Nephron progenitor cell (in vitro differentiated cells): Measurements from ENCODE around the gene CCDC192.

Experiments used
- DNase-seq: peaks from one replicate; pipeline ENCODE4 v3.0.0; 2021
- H3K27ac Mint-ChIP-seq: 2 replicates; pipeline ENCODE4 v1.8.0; 2021; ENCODE audit warnings: mild to moderate bottlenecking, moderate library complexity, mixed read lengths
- H3K27me3 Mint-ChIP-seq: 2 replicates; pipeline ENCODE4 v1.8.0; 2021; ENCODE audit warnings: mild to moderate bottlenecking, low read depth, mixed read lengths; ENCODE audit not compliant: poor library complexity
- H3K36me3 Mint-ChIP-seq: 2 replicates; pipeline ENCODE4 v1.8.0; 2021; ENCODE audit warnings: low read depth, mixed read lengths
- H3K4me1 Mint-ChIP-seq: 2 replicates; pipeline ENCODE4 v1.8.0; 2021; ENCODE audit warnings: mixed read lengths
- H3K4me3 Mint-ChIP-seq: 2 replicates; pipeline ENCODE4 v1.8.0; 2021; ENCODE audit warnings: mild to moderate bottlenecking, moderate library complexity, mixed read lengths
- H3K9me3 Mint-ChIP-seq: 2 replicates; pipeline ENCODE4 v1.8.0; 2021; ENCODE audit warnings: mild to moderate bottlenecking, moderate library complexity, mixed read lengths
- TF ChIP-seq, protein P1 (sequence below): fragments of 200-600 bp; sonication (generic); IDR thresholded peaks from 2 replicates; pipeline ENCODE4 v1.5.0; 2021; ENCODE audit warnings: antibody characterized with exemption

CCDC192 gene

DNA sequence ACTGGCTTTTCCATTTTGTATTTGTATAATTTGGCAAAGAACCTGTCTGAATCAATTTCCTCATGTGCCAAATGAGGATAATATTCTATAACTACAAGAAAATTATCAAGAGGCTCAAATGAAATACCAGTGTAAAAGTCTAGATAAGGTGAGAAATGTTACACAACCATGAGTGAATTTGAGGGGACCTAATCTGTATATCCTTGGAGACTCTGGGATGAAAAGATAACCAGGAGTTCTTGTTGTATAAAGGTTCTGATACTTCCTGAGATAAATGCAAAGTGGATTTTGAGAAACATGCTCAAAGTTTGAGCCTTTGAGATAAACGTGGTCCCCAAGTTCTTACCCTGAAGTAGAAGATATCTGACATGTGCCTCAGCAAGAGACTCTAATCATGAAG is 260.0 kb downstream of the CCDC192 start:
- TF ChIP-seq, protein P1, sequence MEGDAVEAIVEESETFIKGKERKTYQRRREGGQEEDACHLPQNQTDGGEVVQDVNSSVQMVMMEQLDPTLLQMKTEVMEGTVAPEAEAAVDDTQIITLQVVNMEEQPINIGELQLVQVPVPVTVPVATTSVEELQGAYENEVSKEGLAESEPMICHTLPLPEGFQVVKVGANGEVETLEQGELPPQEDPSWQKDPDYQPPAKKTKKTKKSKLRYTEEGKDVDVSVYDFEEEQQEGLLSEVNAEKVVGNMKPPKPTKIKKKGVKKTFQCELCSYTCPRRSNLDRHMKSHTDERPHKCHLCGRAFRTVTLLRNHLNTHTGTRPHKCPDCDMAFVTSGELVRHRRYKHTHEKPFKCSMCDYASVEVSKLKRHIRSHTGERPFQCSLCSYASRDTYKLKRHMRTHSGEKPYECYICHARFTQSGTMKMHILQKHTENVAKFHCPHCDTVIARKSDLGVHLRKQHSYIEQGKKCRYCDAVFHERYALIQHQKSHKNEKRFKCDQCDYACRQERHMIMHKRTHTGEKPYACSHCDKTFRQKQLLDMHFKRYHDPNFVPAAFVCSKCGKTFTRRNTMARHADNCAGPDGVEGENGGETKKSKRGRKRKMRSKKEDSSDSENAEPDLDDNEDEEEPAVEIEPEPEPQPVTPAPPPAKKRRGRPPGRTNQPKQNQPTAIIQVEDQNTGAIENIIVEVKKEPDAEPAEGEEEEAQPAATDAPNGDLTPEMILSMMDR: no peak
- no peak for DNase-seq
- Mint-ChIP-seq H3K4me1 (peaks cover 31% of the 10 kb centered on the region), H3K27ac (no peak overlapping the region), H3K4me3 (no peak overlapping the region), H3K27me3 (no peaks in the 10 kb centered on the region), H3K9me3 (peaks cover 14% of the 10 kb centered on the region), H3K36me3 (peaks cover 35% of the 10 kb centered on the region)

DNA sequence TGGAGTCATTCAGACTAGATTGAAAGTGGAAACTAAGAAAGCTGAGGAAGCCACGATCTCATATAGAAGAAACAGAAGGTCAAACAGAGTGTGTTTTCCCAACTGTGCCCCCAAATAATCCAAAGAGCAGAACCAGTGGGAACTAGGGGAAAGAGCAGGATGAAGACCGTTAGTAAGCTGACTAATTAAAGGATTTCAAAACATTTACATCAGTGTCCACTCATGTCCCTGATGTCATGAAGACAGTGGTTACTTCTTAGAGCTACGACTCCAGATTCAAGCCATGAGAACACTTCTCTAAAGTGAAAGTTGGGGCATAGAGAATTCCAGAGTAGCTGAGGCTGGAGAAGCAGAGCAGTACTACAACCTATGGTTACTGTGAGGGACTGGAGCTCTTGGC is 260.7 kb downstream of the CCDC192 start:
- Mint-ChIP-seq H3K4me1 (peaks cover 25% of the 10 kb centered on the region), H3K27ac (no peak overlapping the region), H3K27me3 (no peaks in the 10 kb centered on the region), H3K4me3 (no peak overlapping the region), H3K36me3 (peaks cover 35% of the 10 kb centered on the region), H3K9me3 (peaks cover 14% of the 10 kb centered on the region)
- no peak for DNase-seq
- TF ChIP-seq, protein P1: no peak

DNA sequence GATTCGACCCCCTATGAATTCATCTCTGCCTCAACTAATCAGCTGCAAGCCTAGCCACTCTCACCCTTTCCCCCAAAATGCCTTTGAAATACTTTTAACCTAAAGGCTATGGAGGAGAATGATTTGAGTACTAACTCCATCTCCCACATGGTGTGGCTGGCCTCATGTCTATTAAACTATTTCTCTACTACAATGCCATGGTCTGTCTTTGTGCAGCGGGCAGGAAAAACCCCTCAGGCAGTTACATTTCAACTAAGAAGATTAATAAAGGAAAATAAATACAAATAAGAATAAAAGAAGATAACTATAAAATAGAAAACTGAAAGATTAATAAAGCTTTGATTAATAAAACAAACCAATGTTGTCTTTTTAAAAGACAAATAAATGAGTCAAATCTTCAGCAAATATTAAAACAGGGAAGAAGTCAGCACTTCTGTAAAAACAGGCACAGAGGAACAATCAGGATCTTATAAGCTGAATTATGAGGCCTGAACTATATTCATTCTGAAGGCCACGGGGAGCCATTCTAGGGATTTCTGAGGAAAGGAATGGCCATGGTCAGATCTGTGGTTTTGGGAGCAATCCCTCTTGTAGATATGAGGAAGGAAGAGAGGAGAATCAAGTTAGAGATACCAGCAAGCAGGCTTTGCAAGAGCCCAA is 264.3 kb downstream of the CCDC192 start:
- Mint-ChIP-seq H3K27me3 (peaks cover 4% of the 10 kb centered on the region), H3K9me3 (peaks cover 14% of the 10 kb centered on the region), H3K36me3 (peaks cover 35% of the 10 kb centered on the region), H3K4me1 (no peaks in the 10 kb centered on the region), H3K4me3 (no peak overlapping the region), H3K27ac (no peak overlapping the region)
- TF ChIP-seq, protein P1: no peak
- DNase-seq: no peak

DNA sequence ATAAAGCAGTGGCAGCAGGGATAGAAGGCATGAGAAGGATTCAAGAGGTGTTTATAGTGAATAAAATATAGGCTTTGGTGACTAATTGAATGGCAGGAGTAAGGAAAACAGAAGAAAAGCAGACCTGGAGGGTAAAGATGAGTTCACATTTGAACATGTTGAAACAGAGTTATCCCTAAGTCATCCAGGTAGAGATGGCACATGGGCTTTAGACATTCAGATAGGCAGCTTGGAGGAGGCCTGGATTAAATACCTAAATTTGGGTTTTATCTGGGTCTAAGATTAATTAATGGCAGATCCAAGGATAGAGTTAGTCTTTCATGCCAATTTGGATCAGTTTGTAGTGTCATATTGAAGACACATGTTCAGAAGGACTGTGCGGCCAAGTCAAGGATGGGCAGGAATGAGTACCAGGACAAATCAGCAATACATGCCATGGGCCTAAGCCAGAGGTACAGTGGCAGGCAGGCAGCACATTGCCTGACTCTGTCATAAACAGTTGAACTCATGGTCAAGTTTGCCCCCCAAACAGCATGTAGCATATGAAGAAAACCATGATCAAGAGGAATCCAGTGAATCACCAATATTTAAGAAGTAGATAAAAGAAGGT is 264.9 kb downstream of the CCDC192 start:
- H3K36me3 Mint-ChIP-seq: peaks cover 35% of the 10 kb centered on the region
- H3K27me3 Mint-ChIP-seq: peaks cover 4% of the 10 kb centered on the region
- H3K9me3 Mint-ChIP-seq: peaks cover 14% of the 10 kb centered on the region
- no peak overlapping the region for H3K4me3 Mint-ChIP-seq
- TF ChIP-seq, protein P1: no peak
- no peak for DNase-seq
- no peak overlapping the region for H3K27ac Mint-ChIP-seq
- no peaks in the 10 kb centered on the region for H3K4me1 Mint-ChIP-seq

DNA sequence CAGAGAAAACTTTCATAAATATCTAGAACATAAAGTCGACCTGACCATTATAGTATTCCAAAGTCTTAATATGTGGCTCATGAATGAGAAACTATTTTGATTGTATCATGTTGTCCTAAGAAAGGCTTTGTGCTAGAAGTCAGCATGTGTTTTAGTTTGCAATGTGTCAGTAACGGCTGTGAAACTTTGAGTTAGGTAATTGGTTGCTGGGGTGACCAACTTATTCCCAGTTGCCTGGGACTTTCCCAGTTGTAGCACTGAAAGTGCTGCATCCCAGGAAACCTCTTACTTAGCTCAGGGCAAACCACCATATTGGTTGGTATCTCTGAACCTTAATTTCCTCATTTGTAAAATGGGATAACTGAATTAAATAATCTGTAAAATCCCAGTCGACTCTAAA is 265.8 kb downstream of the CCDC192 start:
- Mint-ChIP-seq H3K4me3 (no peak overlapping the region), H3K36me3 (peaks cover 31% of the 10 kb centered on the region), H3K9me3 (peaks cover 10% of the 10 kb centered on the region), H3K27ac (no peak overlapping the region), H3K27me3 (peaks cover 4% of the 10 kb centered on the region), H3K4me1 (no peaks in the 10 kb centered on the region)
- TF ChIP-seq, protein P1: no peak
- DNase-seq: no peak

DNA sequence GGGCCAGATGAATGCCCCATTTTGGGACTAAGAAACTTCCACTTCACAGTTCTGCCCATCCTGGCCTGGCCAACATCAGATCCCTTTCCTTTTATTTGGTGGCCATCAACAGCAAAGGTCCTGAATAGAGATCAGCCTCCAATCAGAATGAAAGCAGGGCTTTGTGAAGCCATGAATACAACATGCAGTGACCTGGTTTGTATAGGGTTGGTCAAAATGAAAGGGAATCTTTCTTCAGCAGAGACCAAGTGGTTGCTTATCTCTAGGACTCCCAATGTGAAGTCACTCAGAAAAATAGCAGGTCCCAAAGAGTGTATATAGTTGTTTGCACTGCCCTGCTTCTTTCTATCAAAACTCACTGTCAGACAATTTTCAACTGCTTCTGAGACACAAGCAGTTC is 266.5 kb downstream of the CCDC192 start:
- no peak for DNase-seq
- H3K4me1 Mint-ChIP-seq: no peaks in the 10 kb centered on the region
- peaks cover 7% of the 10 kb centered on the region for H3K9me3 Mint-ChIP-seq
- H3K27ac Mint-ChIP-seq: no peak overlapping the region
- peaks cover 27% of the 10 kb centered on the region for H3K36me3 Mint-ChIP-seq
- TF ChIP-seq, protein P1: no peak
- no peak overlapping the region for H3K4me3 Mint-ChIP-seq
- peaks cover 4% of the 10 kb centered on the region for H3K27me3 Mint-ChIP-seq
